Measurements from ENCODE around the gene SLC27A6. TPM values are rescaled to one million over a fixed set of nuclear protein-coding genes. Genes with fewer than 3 reads are reported as not detected.

SLC27A6 gene
- total RNA-seq, 4 donors from 2014 or later, result 19.8 to 33.7 (median 26.5) TPM

DNA sequence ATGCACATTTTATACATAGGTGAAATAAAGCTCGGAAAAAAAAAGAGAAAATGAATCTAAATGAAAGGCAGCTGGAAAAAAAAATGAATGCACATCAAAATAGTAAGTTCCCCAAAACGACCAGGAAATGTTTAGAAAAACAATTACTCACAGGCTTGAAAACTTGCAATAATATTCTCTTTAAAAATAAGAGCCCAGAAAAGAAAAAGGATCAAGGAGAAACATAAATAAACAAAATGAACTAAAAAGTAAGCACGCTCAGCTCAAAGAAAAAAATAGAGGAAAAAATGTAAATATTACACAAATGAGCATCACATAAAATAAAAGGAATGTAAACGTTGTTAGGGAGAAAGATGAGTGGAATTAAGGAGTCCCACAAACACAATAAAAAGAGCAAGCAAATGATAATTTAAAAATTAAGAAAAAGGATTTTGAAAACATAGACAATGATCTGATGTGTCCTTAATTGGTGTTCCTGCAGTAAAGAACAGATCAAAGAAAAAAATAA lies 54.2 kb downstream of the SLC27A6 start:
- no peak for DNase-seq (ENCODE audit: low spot score in 2 of 2)
- Histone ChIP-seq H3K27me3 (no peaks in the 10 kb centered on the region), H3K36me3 (no peaks in the 10 kb centered on the region), H3K4me1 (no peaks in the 10 kb centered on the region), H3K4me3 (no peak overlapping the region), H3K27ac (no peak overlapping the region), H3K9me3 (no peaks in the 10 kb centered on the region)
- WGBS, 2 donors, result 36 to 39% methylated on average over 4 of the region's 4 CpGs
- no peak for TF ChIP-seq EP300 (IDR thresholded peaks at IDR 0.05)
- TF ChIP-seq, protein P1, sequence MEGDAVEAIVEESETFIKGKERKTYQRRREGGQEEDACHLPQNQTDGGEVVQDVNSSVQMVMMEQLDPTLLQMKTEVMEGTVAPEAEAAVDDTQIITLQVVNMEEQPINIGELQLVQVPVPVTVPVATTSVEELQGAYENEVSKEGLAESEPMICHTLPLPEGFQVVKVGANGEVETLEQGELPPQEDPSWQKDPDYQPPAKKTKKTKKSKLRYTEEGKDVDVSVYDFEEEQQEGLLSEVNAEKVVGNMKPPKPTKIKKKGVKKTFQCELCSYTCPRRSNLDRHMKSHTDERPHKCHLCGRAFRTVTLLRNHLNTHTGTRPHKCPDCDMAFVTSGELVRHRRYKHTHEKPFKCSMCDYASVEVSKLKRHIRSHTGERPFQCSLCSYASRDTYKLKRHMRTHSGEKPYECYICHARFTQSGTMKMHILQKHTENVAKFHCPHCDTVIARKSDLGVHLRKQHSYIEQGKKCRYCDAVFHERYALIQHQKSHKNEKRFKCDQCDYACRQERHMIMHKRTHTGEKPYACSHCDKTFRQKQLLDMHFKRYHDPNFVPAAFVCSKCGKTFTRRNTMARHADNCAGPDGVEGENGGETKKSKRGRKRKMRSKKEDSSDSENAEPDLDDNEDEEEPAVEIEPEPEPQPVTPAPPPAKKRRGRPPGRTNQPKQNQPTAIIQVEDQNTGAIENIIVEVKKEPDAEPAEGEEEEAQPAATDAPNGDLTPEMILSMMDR (IDR thresholded peaks at IDR 0.05), result no peak
- TF ChIP-seq POLR2A (IDR thresholded peaks at IDR 0.05), result no peak

DNA sequence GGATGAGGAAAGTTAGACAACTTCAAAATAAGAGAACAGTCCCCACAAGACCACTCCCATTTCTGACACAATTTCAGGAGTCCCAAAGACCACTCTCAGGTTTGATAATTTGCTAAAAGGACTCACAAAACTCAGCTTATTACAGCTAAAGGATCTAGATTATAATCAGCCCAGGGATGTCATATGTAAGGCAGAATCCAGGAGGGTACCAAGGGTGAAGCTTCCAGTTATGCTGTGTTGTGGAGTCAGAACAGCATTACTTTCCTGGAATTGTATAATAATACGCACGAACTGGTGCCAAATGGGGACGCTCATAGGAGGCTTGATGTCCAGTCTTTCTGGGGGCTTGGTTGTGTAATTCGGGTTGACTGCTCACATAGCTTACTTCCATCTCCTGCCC lies 55.4 kb downstream of the SLC27A6 start:
- Histone ChIP-seq H3K27ac (no peak overlapping the region), H3K27me3 (no peaks in the 10 kb centered on the region), H3K36me3 (no peaks in the 10 kb centered on the region), H3K9me3 (no peaks in the 10 kb centered on the region), H3K4me1 (no peaks in the 10 kb centered on the region), H3K4me3 (no peak overlapping the region)
- TF ChIP-seq EP300 (IDR thresholded peaks at IDR 0.05) (no peak), POLR2A (IDR thresholded peaks at IDR 0.05) (no peak)
- TF ChIP-seq, protein P1 (IDR thresholded peaks at IDR 0.05), result no peak
- no peak for DNase-seq (ENCODE audit: low spot score in 2 of 2)
- 89 to 97% methylated on average over 4 of the region's 4 CpGs for WGBS, 2 donors

DNA sequence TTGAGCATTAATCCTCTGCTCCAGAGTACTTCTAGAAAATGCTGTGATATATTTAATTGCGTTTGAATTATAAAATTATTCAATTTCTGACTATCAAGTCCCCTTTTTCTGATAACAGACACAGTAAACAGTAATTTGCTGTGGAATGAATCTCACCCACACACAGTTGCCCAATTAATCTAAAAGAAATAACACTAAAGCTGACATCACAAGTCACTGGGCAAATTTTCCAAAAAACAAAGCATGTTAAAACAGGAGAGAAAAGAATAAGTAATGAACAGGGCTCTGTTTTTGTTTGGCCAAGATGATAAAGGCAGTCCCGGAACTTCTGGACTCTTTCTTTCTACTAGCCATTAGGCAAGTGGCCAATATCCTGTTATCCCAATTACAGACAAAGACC lies 56.5 kb downstream of the SLC27A6 start:
- WGBS, 2 donors, result 49 to 52% methylated on average over 2 of the region's 2 CpGs
- Histone ChIP-seq H3K27ac (no peak overlapping the region), H3K9me3 (no peaks in the 10 kb centered on the region), H3K36me3 (no peaks in the 10 kb centered on the region), H3K27me3 (no peaks in the 10 kb centered on the region), H3K4me3 (no peak overlapping the region), H3K4me1 (no peaks in the 10 kb centered on the region)
- TF ChIP-seq EP300 (IDR thresholded peaks at IDR 0.05) (no peak), POLR2A (IDR thresholded peaks at IDR 0.05) (no peak)
- TF ChIP-seq, protein P1 (IDR thresholded peaks at IDR 0.05), result no peak
- no peak for DNase-seq (ENCODE audit: low spot score in 2 of 2)

DNA sequence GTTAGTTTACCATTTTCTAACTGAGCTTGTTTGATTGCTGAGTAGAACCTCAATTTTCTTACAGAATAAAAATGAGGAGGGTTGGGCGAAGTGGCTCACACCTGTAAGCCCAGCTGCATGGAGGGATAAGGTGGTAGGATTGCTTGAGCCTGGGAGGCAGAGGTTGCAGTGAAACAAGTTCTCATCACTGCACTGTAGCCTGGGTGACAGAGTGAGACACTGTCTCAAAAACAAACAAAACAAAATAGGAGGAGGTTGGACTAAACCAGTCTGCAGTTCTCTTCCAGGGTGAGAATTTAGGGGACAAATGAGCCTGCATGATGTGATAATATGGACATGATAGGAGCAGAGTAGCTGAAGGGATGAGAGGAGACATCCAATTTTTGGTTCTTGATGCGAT lies 57.3 kb downstream of the SLC27A6 start:
- TF ChIP-seq EP300 (IDR thresholded peaks at IDR 0.05) (no peak), POLR2A (IDR thresholded peaks at IDR 0.05) (no peak)
- TF ChIP-seq, protein P1 (IDR thresholded peaks at IDR 0.05), result no peak

DNA sequence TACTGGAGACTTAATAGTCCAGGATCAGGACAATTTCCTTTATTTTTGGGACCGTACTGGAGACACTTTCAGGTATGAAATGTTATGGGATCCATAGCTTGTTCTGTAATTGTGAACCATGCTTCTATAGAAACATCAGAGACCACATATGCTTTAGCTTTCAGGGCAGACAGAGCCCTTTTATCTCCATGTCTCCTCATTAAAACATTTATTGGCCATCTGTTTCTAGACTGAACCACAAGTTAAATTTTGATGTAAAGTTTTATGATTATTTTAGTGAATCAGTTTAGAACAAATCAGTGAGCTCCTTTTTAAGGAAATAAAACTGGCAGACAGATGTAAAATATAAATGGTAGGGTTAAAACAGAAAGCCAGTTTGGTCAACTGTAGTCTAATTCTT lies 62.0 kb downstream of the SLC27A6 start:
- H3K4me1 ChIP-seq, result no peaks in the 10 kb centered on the region
- TF ChIP-seq POLR2A (IDR thresholded peaks at IDR 0.05), result no peak
- no peak for TF ChIP-seq EP300 (IDR thresholded peaks at IDR 0.05)
- TF ChIP-seq, protein P1 (IDR thresholded peaks at IDR 0.05), result no peak
- H3K27me3 ChIP-seq, result no peaks in the 10 kb centered on the region
- DNase-seq (ENCODE audit: low spot score in 2 of 2), result no peak
- no peak overlapping the region for H3K27ac ChIP-seq
- WGBS, 2 donors, result 79 to 87% methylated on average over 1 of the region's 1 CpG
- H3K36me3 ChIP-seq, result no peaks in the 10 kb centered on the region
- no peak overlapping the region for H3K4me3 ChIP-seq
- H3K9me3 ChIP-seq, result no peaks in the 10 kb centered on the region

More for the DNA sequence above, 57.3 kb downstream of the SLC27A6 start:
- H3K9me3 ChIP-seq, result no peaks in the 10 kb centered on the region
- H3K27me3 ChIP-seq, result no peaks in the 10 kb centered on the region
- no peak overlapping the region for H3K4me3 ChIP-seq
- no peaks in the 10 kb centered on the region for H3K4me1 ChIP-seq
- H3K36me3 ChIP-seq, result no peaks in the 10 kb centered on the region
- no peak overlapping the region for H3K27ac ChIP-seq
- 90 to 91% methylated on average over 2 of the region's 2 CpGs for WGBS, 2 donors
- no peak for DNase-seq (ENCODE audit: low spot score in 2 of 2)

Measured in tibial nerve (tissue), 4 donors.